NCI-H1105 (cell line): Measurements from ENCODE around the gene RMP24.
"Not testable (repeated sequence)": the region's sequence is repeated elsewhere in the genome, so short reads cannot be mapped to it uniquely, and the experiment has no call there.

Experiments used
- DNase-seq: peaks from one replicate; lab custom pipeline; 2025; lab: John Stamatoyannopoulos, UW

Gene RMP24

GRCh38 chr18:35968278-35968880 lies 4.1 kb upstream of the RMP24 start:
- DNase-seq, result no peak

- DNase-seq, result no peak
These were observed 2.8 kb upstream of the RMP24 start for GRCh38 chr18:35969676-35970075.

DNA sequence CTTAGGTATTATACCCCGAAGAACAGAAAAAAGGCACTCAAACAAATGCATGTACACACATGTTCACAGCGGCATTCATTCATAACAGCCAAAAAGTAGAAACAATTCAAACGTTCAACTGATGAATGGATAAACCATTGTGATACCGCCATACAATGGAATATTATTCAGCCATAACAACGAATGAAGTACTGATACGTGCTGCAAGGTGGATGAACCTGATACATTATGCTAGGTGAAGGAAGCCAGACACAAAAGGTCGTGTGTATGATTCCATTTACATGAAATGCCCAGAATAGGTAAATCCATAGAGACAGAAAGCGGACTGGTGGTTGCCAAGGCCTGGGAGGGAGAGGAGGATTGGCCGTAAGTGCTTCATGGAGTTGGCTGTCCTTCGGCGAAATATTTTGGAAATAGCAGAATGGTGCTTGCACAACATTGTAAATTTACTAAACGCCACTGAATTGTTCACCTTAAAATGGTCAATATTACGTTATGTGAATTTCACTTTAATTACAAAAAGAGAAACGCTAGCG lies 750 bp upstream of the RMP24 start:
- DNase-seq, result peak; percentile 24

DNA sequence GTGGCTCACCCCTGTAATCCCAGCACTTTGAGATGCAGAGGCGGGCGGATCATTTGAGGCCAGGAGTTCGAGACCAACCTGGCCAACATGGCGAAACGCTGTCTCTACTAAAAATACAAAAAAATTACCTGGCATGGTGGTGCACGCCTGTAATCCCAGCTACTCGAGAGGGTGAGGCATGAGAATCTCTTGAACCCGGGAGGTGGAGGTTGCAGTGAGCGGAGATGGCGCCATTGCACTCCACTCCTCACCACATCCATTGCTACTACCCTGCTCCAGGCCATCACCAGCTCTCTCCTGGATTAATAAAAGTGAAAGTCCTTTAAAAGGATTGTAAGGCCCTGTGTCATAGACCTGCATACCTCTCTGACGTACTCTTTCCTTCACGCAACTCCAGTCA lies 1.2 kb downstream of the RMP24 start:
- no peak for DNase-seq

GRCh38 chr18:35974181-35974580 lies 1.7 kb downstream of the RMP24 start:
- DNase-seq, result no peak

DNA sequence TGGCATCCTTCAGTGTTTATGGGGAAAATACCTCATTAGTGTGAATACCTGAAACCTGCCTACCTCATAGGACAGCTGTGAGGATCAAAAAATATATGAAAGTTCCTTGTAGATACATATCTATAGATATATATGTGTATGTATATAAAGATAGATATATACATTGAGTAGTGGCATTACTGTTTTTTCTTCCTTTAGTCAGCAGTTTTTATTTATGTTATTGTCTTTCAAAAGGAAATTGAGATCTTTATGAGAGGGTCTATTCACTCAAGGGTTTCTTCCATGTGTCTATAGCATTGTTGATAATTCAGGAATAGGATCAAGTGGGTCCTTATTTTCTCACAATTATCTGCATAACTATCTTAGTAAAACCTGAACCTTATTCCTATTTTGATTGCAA lies 6.6 kb downstream of the RMP24 start:
- DNase-seq, result no peak

GRCh38 chr18:35982409-35983114 lies 10.1 kb downstream of the RMP24 start:
- DNase-seq, result no peak

GRCh38 chr18:35983147-35983546 lies 10.7 kb downstream of the RMP24 start:
- no peak for DNase-seq

- DNase-seq, result no peak
These were observed 11.3 kb downstream of the RMP24 start for GRCh38 chr18:35983818-35984217.

DNA sequence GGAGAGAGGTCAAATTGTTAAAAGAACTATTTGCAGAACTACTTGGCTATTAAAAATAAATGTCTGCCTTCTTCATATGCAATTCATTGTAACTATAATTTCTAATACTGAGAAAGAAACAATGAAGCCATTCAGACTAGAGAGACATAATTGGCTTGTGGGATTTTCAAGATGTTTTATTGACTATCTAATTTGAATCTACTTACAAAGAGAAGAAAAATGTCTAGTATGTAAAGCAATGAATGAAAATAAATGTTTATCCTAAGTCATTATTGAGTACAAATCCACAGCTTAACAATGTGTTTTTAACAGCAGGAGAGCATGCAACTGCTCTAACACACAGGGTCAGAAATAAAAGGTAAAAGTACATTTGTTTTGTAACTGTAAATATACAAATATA lies 19.2 kb downstream of the RMP24 start:
- no peak for DNase-seq

- no peak for DNase-seq
These were observed 20.5 kb downstream of the RMP24 start for GRCh38 chr18:35993013-35993412.

DNA sequence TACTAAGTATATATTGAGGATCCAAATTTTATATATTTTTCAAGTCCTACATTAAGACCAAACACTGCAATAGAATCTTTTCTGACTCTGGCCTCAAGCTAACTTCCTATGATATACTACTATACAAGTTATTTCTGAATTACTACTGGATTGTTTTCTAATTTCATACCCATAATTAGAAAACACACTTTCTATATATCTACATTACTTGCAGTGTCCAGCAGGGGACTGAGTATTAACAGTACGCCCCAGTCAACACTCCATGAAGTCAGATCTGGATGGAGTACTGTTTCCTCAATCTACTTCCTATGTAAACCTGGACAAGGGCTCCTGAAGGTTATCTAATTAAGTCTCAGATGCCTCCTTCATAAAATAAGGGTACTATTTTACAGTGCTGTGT lies 26.5 kb downstream of the RMP24 start:
- no peak for DNase-seq

DNA sequence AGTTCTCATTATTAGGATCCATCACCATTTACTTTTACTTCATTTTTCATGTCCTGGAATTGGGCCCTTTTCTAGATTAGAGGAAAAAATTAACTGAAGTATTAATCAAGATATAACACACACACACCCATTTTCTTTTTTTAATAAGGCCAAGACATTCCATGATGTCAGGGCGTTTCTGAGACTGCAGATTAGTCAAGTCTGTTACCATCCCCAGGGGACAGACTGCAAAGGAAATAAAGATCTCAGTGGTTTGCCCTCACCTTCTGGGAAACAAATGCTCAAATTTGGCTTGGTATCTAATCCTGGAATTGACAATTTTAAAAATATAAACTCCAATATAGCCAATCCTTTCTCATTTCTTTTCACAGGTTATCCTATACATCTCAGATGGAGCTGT lies 27.4 kb downstream of the RMP24 start:
- DNase-seq, result no peak

DNA sequence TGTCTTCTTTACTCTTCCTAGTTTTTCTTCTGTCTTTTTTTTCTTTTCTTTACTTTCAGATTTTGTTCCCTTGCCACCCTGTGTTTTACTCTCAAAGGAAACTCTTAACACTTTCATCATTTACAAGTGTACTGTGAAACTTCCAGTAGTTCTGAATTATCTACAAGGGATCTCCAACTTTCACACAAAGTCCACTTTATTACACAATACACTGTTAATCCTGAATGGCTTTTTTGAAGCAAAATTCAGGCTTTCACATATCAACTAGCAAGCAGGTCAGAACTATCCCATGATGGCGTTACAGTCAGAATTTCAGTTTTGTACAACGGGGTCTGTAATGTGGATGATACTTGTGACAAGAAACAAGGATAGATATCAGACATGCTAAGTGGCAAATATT lies 34.5 kb downstream of the RMP24 start:
- no peak for DNase-seq

- no peak for DNase-seq
These were observed 36.7 kb downstream of the RMP24 start for GRCh38 chr18:36009214-36009613.

- DNase-seq, result no peak
These were observed 40.4 kb downstream of the RMP24 start for GRCh38 chr18:36012891-36013290.

DNA sequence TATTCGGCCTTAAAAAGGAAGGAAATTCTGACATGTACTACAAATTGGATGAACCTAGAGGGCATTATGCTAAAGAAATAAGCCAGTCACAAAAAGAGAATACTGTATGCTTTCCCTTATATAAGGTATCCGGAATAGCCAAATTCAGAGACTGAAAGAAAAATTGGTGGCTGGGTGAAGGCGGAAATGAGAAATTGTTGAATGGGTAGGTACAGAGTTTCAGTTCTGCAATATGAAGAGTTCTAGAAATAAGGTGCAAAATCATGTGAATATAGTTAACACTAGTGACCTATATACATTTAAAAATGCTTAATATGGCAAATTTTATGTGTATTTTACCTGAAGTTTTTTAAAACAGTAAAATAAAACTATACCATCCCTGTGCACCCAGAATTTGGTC lies 43.1 kb downstream of the RMP24 start:
- no peak for DNase-seq

GRCh38 chr18:36017232-36017631 lies 44.8 kb downstream of the RMP24 start:
- DNase-seq, result no peak

- no peak for DNase-seq
These were observed 47.8 kb downstream of the RMP24 start for GRCh38 chr18:36020174-36020711.

- DNase-seq, result no peak
These were observed 50.9 kb downstream of the RMP24 start for GRCh38 chr18:36023336-36023735.

GRCh38 chr18:36024241-36024640 lies 51.8 kb downstream of the RMP24 start:
- not testable (repeated sequence) for DNase-seq

DNA sequence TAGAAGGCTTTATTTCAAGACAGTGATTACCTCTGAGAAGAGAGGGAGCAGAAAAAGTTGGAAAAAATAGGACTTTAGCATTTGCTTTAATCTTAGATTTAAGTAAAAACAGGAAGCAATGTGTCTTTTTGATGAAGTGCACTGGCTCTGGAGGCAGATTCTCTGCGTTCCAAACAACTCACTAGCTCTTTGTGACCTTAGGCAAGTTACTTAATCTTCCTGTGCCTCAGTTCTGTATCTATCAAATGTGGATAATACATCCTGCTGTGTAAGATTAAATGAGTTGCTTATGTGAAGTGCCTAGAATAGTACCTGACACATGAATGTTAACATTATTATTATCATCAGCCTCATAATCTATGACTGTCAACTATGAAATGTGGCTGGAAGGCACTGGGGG lies 52.5 kb downstream of the RMP24 start:
- DNase-seq, result no peak

DNA sequence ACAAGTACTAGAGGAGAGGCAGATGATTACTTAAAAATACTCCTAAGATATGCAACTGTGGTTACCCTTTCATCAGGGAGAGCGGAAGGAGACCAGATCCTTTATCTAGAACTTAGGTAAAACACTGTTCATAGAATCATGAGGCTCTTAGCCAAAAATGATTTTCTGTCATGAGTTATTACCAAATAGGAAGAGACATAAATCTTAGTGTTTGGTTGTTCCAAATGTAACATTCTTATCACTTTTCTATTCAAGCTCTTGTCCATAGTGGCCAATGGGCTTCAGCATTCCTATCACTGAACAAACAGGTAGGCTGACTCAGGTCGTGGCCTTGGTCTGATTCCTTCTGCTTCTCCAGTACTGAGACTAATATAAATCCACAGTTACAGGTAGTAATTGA lies 56.4 kb downstream of the RMP24 start:
- no peak for DNase-seq
